ENCODE data around the gene KAZN.

KAZN gene

DNA sequence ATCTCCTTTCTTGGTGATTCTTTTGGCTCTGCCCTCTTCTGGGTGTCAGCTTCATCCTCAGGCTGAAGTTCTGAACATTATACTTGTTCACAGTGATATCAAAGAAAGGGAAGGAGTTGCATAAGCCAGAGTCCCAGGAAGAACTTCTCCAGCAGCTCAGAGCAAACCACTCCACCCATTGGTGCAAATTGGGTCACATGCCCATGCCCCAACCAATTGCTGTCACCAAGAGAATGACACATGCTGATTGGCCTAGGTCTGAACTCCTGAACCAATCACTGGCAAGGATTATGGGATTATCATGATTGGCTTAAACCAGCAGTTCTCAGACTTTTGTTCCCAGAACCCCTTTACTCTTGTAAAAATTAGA is 298.6 kb downstream of the KAZN start:
- Histone ChIP-seq H3K36me3 (ENCODE audit: insufficient read depth, low read depth, low read length) (no peaks in the 10 kb centered on the region), H3K4me1 (ENCODE audit: insufficient read depth, low read length) (peaks cover 12% of the 10 kb centered on the region; the same call in 1 of the 2 replicates), H3K4me3 (ENCODE audit: low read length) (no peak overlapping the region), H3K9me3 (ENCODE audit: insufficient read depth, low read depth, low read length) (no peaks in the 10 kb centered on the region), H3K27ac (ENCODE audit: low read length) (no peak overlapping the region), H3K9ac (ENCODE audit: low read depth, low read length) (no peak overlapping the region), H3K27me3 (ENCODE audit: insufficient read depth, low read length) (no peaks in the 10 kb centered on the region)

DNA sequence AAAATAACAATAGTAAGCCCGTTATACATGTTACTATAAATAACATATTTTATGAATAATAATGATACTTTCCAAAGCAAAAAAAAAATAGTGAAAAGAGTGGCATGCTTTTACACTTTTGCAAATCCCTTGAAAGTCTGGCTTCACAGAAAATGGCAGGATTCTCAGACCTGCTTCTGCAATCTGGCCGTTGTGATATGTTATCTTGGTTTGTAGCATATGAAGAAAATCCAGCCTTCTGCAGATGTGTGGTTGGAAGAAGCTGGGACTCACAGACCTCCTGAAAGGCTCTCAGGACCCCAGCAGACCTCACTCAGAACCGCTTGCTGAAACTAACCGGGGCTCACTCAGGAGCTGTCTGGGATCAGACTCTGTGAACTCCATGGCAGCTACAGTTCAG is 299.1 kb downstream of the KAZN start:
- no peaks in the 10 kb centered on the region for H3K36me3 ChIP-seq (ENCODE audit: insufficient read depth, low read depth, low read length)
- H3K4me1 ChIP-seq (ENCODE audit: insufficient read depth, low read length): peaks cover 12% of the 10 kb centered on the region; the same call in 1 of the 2 replicates
- no peak overlapping the region for H3K9ac ChIP-seq (ENCODE audit: low read depth, low read length)
- H3K4me3 ChIP-seq (ENCODE audit: low read length): no peak overlapping the region
- no peak overlapping the region for H3K27ac ChIP-seq (ENCODE audit: low read length)
- no peaks in the 10 kb centered on the region for H3K27me3 ChIP-seq (ENCODE audit: insufficient read depth, low read length)
- H3K9me3 ChIP-seq (ENCODE audit: insufficient read depth, low read depth, low read length): no peaks in the 10 kb centered on the region

GRCh38 chr1:14897997-14898645 is 299.6 kb downstream of the KAZN start:
- Histone ChIP-seq H3K27me3 (ENCODE audit: insufficient read depth, low read length) (no peaks in the 10 kb centered on the region), H3K27ac (ENCODE audit: low read length) (no peak overlapping the region), H3K36me3 (ENCODE audit: insufficient read depth, low read depth, low read length) (no peaks in the 10 kb centered on the region), H3K9me3 (ENCODE audit: insufficient read depth, low read depth, low read length) (no peaks in the 10 kb centered on the region), H3K4me3 (ENCODE audit: low read length) (no peak overlapping the region), H3K9ac (ENCODE audit: low read depth, low read length) (no peak overlapping the region), H3K4me1 (ENCODE audit: insufficient read depth, low read length) (peaks cover 12% of the 10 kb centered on the region; the same call in 1 of the 2 replicates)

DNA sequence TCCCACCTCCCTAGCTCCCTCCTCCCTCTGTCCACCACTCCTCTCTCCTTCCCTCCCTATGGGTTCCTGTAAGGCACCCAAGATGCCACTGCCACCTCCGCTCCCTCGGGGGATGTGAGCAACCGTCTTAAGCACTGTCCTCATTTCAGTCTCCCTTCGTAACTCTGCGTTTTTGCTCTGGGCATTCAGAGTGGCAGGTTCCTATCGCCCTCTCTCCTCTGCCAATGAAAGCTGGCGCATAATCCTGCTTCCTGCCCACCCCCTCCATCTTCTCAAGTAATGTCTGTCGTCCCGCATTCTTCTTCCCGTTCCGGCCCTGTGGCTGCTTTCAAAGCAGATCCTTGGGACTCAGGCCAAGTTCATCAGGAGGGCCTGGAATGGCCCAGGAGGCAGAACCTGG is 301.2 kb downstream of the KAZN start:
- no peaks in the 10 kb centered on the region for H3K27me3 ChIP-seq (ENCODE audit: insufficient read depth, low read length)
- H3K9me3 ChIP-seq (ENCODE audit: insufficient read depth, low read depth, low read length): no peaks in the 10 kb centered on the region
- peaks cover 11% of the 10 kb centered on the region; the same call in 1 of the 2 replicates for H3K4me1 ChIP-seq (ENCODE audit: insufficient read depth, low read length)
- no peak overlapping the region for H3K27ac ChIP-seq (ENCODE audit: low read length)
- no peak overlapping the region for H3K4me3 ChIP-seq (ENCODE audit: low read length)
- H3K9ac ChIP-seq (ENCODE audit: low read depth, low read length): no peak overlapping the region
- no peaks in the 10 kb centered on the region for H3K36me3 ChIP-seq (ENCODE audit: insufficient read depth, low read depth, low read length)

- Histone ChIP-seq H3K4me3 (ENCODE audit: low read length) (no peak overlapping the region), H3K27me3 (ENCODE audit: insufficient read depth, low read length) (no peaks in the 10 kb centered on the region), H3K9me3 (ENCODE audit: insufficient read depth, low read depth, low read length) (no peaks in the 10 kb centered on the region), H3K9ac (ENCODE audit: low read depth, low read length) (no peak overlapping the region), H3K27ac (ENCODE audit: low read length) (no peak overlapping the region), H3K36me3 (ENCODE audit: insufficient read depth, low read depth, low read length) (no peaks in the 10 kb centered on the region), H3K4me1 (ENCODE audit: insufficient read depth, low read length) (no peaks in the 10 kb centered on the region)
These were observed 303.0 kb downstream of the KAZN start for GRCh38 chr1:14901371-14901954.

GRCh38 chr1:14903922-14904321 is 305.4 kb downstream of the KAZN start:
- H3K36me3 ChIP-seq (ENCODE audit: insufficient read depth, low read depth, low read length): no peaks in the 10 kb centered on the region
- no peak overlapping the region for H3K4me3 ChIP-seq (ENCODE audit: low read length)
- no peak overlapping the region for H3K9ac ChIP-seq (ENCODE audit: low read depth, low read length)
- H3K4me1 ChIP-seq (ENCODE audit: insufficient read depth, low read length): no peaks in the 10 kb centered on the region
- no peaks in the 10 kb centered on the region for H3K9me3 ChIP-seq (ENCODE audit: insufficient read depth, low read depth, low read length)
- no peaks in the 10 kb centered on the region for H3K27me3 ChIP-seq (ENCODE audit: insufficient read depth, low read length)
- no peak overlapping the region for H3K27ac ChIP-seq (ENCODE audit: low read length)

GRCh38 chr1:14906665-14907064 is 308.2 kb downstream of the KAZN start:
- Histone ChIP-seq H3K9me3 (ENCODE audit: insufficient read depth, low read depth, low read length) (no peaks in the 10 kb centered on the region), H3K4me3 (ENCODE audit: low read length) (no peak overlapping the region)

GRCh38 chr1:14907416-14907815 is 308.9 kb downstream of the KAZN start:
- Histone ChIP-seq H3K27me3 (ENCODE audit: insufficient read depth, low read length) (no peaks in the 10 kb centered on the region), H3K4me3 (ENCODE audit: low read length) (no peak overlapping the region), H3K36me3 (ENCODE audit: insufficient read depth, low read depth, low read length) (no peaks in the 10 kb centered on the region), H3K9ac (ENCODE audit: low read depth, low read length) (no peak overlapping the region), H3K4me1 (ENCODE audit: insufficient read depth, low read length) (no peaks in the 10 kb centered on the region), H3K27ac (ENCODE audit: low read length) (no peak overlapping the region), H3K9me3 (ENCODE audit: insufficient read depth, low read depth, low read length) (no peaks in the 10 kb centered on the region)

More at GRCh38 chr1:14906665-14907064, 308.2 kb downstream of the KAZN start:
- H3K36me3 ChIP-seq (ENCODE audit: insufficient read depth, low read depth, low read length): no peaks in the 10 kb centered on the region
- H3K27me3 ChIP-seq (ENCODE audit: insufficient read depth, low read length): no peaks in the 10 kb centered on the region
- no peak overlapping the region for H3K27ac ChIP-seq (ENCODE audit: low read length)
- no peaks in the 10 kb centered on the region for H3K4me1 ChIP-seq (ENCODE audit: insufficient read depth, low read length)
- H3K9ac ChIP-seq (ENCODE audit: low read depth, low read length): no peak overlapping the region

GRCh38 chr1:14909273-14909672 is 310.8 kb downstream of the KAZN start:
- no peak overlapping the region for H3K27ac ChIP-seq (ENCODE audit: low read length)
- H3K4me3 ChIP-seq (ENCODE audit: low read length): no peak overlapping the region
- no peak overlapping the region for H3K9ac ChIP-seq (ENCODE audit: low read depth, low read length)
- no peaks in the 10 kb centered on the region for H3K36me3 ChIP-seq (ENCODE audit: insufficient read depth, low read depth, low read length)
- no peaks in the 10 kb centered on the region for H3K27me3 ChIP-seq (ENCODE audit: insufficient read depth, low read length)
- no peaks in the 10 kb centered on the region for H3K9me3 ChIP-seq (ENCODE audit: insufficient read depth, low read depth, low read length)
- H3K4me1 ChIP-seq (ENCODE audit: insufficient read depth, low read length): peaks cover 7% of the 10 kb centered on the region; the same call in 1 of the 2 replicates

DNA sequence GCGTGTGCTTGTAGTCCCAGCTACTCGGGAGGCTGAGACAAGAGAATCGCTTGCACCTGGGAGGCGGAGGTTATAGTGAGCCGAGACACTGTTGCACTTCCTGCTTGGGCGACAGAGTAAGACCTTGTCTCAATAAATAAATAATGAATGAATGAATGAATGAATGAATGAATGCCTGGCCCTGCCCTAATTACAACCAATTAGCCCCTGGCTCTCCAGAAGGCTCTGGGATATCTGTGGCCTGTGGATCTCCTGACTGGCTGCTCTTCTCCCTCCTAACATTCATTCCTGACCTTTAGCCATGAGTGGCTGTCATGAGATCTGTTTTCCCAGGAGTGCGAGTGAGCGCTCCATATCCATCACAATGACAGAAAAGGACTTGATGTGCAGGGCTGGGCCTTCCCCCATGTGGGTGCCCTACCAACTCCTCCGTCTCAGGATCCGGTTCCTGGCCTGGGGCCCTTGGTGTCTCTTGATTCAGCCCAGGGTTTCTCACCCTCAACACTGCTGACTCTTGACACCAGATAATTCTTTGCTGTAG is 311.5 kb downstream of the KAZN start:
- H3K27me3 ChIP-seq (ENCODE audit: insufficient read depth, low read length): no peaks in the 10 kb centered on the region
- no peaks in the 10 kb centered on the region for H3K36me3 ChIP-seq (ENCODE audit: insufficient read depth, low read depth, low read length)
- no peak overlapping the region for H3K27ac ChIP-seq (ENCODE audit: low read length)
- H3K4me1 ChIP-seq (ENCODE audit: insufficient read depth, low read length): peaks cover 7% of the 10 kb centered on the region; the same call in 1 of the 2 replicates
- no peak overlapping the region for H3K4me3 ChIP-seq (ENCODE audit: low read length)
- no peak overlapping the region for H3K9ac ChIP-seq (ENCODE audit: low read depth, low read length)
- no peaks in the 10 kb centered on the region for H3K9me3 ChIP-seq (ENCODE audit: insufficient read depth, low read depth, low read length)

DNA sequence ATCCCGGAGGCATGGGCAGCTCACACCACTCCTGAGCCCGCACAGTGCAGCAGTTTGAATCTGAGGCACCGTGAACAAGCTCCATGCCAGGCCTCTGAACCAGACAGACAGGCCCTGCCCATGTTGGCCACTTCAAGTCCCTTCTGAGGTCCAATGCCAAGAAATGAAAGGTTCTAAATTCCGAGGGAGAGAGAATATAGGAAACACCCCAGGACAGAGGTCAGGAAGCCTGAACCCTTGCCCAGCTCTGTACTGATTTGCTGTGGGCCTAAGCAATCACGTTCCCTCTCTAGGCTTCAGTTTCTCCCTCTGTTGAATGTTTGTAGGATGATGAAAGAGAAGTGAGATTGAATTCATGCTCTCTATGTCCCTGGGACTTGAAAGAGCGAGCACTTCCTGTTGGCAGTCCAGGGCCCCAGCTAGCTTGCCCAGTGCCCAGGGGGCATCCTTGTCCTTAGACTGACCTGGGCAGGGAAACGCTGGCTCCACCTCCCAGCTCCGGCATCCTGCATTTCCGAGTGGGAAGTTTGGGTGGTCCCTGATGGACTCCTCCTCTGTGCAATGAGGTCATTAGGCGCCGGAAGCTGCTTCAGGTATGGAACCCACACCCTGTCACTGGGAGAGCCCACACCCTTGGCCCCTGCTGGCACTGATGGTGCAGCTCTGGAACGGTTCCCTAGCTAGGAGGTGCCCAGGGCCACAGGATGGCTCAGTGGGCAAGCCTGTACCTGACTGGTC is 312.7 kb downstream of the KAZN start:
- Histone ChIP-seq H3K4me1 (ENCODE audit: insufficient read depth, low read length) (peaks cover 7% of the 10 kb centered on the region; the same call in 1 of the 2 replicates), H3K4me3 (ENCODE audit: low read length) (no peak overlapping the region), H3K9ac (ENCODE audit: low read depth, low read length) (no peak overlapping the region), H3K9me3 (ENCODE audit: insufficient read depth, low read depth, low read length) (no peaks in the 10 kb centered on the region), H3K27ac (ENCODE audit: low read length) (no peak overlapping the region), H3K36me3 (ENCODE audit: insufficient read depth, low read depth, low read length) (no peaks in the 10 kb centered on the region), H3K27me3 (ENCODE audit: insufficient read depth, low read length) (no peaks in the 10 kb centered on the region)
